Measurements from ENCODE around the gene FKBP2.

DNA sequence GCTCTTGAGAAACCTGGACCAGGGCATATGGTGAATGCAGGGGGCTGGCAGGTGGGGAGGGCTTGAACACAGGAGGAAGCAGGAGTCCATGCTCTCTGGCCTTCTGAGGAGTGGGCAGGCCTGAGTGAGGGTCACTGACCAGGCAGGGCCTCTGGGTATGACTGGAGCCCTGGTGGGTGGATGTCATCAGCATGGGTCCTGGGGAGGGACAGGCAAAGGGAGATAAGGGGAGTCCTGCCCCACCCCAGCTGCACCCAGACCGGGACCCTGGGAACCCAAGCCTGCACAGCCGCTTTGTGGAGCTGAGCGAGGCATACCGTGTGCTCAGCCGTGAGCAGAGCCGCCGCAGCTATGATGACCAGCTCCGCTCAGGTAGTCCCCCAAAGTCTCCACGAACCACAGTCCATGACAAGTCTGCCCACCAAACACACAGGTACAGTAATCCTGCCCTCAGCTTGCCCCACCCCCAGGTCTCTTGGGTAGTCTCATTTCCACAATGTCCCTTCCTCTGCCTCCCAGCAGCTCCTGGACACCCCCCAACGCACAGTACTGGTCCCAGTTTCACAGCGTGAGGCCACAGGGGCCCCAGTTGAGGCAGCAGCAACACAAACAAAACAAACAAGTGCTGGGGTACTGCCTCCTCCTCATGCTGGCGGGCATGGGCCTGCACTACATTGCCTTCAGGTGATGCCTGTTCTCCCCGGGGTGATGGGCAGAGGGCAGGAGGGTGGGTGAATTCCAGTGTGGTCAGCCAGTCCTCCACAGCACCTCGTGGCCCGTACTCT lies 8.5 kb upstream of the FKBP2 start:
- TF ChIP-seq, protein P1, sequence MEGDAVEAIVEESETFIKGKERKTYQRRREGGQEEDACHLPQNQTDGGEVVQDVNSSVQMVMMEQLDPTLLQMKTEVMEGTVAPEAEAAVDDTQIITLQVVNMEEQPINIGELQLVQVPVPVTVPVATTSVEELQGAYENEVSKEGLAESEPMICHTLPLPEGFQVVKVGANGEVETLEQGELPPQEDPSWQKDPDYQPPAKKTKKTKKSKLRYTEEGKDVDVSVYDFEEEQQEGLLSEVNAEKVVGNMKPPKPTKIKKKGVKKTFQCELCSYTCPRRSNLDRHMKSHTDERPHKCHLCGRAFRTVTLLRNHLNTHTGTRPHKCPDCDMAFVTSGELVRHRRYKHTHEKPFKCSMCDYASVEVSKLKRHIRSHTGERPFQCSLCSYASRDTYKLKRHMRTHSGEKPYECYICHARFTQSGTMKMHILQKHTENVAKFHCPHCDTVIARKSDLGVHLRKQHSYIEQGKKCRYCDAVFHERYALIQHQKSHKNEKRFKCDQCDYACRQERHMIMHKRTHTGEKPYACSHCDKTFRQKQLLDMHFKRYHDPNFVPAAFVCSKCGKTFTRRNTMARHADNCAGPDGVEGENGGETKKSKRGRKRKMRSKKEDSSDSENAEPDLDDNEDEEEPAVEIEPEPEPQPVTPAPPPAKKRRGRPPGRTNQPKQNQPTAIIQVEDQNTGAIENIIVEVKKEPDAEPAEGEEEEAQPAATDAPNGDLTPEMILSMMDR (IDR thresholded peaks at IDR 0.05) = no peak
- TF ChIP-seq EZH2phosphoT487 (IDR thresholded peaks at IDR 0.05) (no peak), EZH2 (IDR thresholded peaks at IDR 0.05) (no peak)
